Measurements from ENCODE around the gene CHAC1.
"Not testable (repeated sequence)": the region's sequence is repeated elsewhere in the genome, so short reads cannot be mapped to it uniquely, and the experiment has no call there.

Gene CHAC1

DNA sequence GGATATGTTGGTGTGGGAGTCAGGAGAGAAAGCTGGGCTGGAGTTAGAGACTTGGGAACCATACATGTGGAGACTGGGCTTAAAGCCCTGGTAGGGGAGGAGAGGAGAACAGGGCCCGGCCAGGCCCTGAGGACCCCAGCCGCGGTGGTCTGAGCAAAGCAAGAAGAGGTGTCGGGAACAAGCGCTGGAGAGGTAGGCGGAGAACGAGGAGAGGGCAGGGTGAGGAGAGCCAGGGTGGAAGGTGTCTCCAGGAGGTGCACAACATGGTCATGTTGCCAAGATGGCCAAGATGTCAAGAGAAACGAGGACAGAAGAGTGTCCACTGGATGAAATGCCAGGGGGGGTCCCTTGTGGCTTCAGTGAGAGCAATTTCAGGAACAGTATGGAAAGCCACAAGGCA, 5.5 kb downstream of the CHAC1 start:
- TF ChIP-seq, protein P1, sequence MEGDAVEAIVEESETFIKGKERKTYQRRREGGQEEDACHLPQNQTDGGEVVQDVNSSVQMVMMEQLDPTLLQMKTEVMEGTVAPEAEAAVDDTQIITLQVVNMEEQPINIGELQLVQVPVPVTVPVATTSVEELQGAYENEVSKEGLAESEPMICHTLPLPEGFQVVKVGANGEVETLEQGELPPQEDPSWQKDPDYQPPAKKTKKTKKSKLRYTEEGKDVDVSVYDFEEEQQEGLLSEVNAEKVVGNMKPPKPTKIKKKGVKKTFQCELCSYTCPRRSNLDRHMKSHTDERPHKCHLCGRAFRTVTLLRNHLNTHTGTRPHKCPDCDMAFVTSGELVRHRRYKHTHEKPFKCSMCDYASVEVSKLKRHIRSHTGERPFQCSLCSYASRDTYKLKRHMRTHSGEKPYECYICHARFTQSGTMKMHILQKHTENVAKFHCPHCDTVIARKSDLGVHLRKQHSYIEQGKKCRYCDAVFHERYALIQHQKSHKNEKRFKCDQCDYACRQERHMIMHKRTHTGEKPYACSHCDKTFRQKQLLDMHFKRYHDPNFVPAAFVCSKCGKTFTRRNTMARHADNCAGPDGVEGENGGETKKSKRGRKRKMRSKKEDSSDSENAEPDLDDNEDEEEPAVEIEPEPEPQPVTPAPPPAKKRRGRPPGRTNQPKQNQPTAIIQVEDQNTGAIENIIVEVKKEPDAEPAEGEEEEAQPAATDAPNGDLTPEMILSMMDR (IDR thresholded peaks at IDR 0.05; ENCODE audit: control extremely low read depth, extremely low read depth, low read depth, missing control alignments), result no peak
- POLR2A ChIA-PET, result no interaction called here
- CTCF ChIA-PET, result interaction anchor here (1.5 kb wide), 1 partner anchor 16 kb away, joined by 5 read pairs; no protein-coding TSS in a partner anchor
- DNase-seq (ENCODE audit: extremely low spot score), result no peak

DNA sequence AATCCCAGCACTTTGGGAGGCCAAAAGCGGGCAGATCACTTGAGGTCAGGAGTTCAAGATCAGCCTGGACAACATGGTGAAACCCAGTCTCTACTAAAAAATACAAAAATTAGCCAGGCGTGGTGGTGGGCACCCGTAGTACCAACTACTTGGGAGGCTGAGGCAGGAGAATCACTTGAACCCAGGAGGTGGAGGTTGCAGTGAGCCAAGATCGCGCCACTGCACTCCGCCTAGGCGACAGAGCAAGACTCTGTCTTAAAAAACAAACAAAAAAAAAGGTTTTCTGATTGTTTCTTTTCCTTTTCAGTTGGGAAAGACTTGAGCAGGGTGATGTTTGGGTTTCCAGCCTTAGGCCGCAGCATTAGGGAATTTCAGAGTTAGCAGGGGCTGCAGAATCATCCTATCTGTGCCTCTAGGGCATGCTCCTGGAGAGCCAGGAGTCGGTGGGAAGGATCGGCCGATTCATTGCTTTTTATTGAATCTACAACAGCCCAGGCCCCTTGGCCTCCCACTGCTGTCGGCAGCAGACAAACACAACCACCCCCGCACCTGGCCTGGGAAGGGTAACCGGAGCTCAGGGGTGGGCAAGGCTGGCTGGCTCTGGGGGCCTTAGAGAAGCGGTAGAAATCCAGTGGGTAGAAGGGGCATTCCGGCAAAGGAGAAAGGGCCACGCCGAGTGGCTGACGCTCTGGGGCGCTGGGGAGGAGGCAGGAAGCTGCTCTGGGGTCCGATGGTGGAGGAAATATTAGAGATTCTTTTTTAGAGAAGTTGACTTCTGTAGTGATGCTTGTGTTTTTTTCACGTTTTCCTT, 6.3 kb downstream of the CHAC1 start:
- POLR2A ChIA-PET, result no interaction called here
- TF ChIP-seq, protein P1 (IDR thresholded peaks at IDR 0.05; ENCODE audit: control extremely low read depth, extremely low read depth, low read depth, missing control alignments), result no peak
- no peak for DNase-seq (ENCODE audit: extremely low spot score)
- CTCF ChIA-PET, result interaction anchor here (4.7 kb wide), 1 partner anchor 18 kb away, joined by 31 read pairs; no protein-coding TSS in a partner anchor

GRCh38 chr15:40960151-40960885, 7.0 kb downstream of the CHAC1 start:
- no peak for DNase-seq (ENCODE audit: extremely low spot score)
- ChIA-PET POLR2A (no interaction called here), CTCF (interaction anchor here (4.7 kb wide), 1 partner anchor 19 kb away, joined by 31 read pairs; no protein-coding TSS in a partner anchor)
- TF ChIP-seq, protein P1 (IDR thresholded peaks at IDR 0.05; ENCODE audit: control extremely low read depth, extremely low read depth, low read depth, missing control alignments), result no peak

- no peak for DNase-seq (ENCODE audit: extremely low spot score)
- ChIA-PET CTCF (interaction anchor here (4.7 kb wide), 1 partner anchor 20 kb away, joined by 31 read pairs; no protein-coding TSS in a partner anchor), POLR2A (no interaction called here)
- TF ChIP-seq, protein P1 (IDR thresholded peaks at IDR 0.05; ENCODE audit: control extremely low read depth, extremely low read depth, low read depth, missing control alignments), result no peak
Observed at GRCh38 chr15:40960925-40961324, 7.7 kb downstream of the CHAC1 start.

GRCh38 chr15:40961740-40962139, 8.5 kb downstream of the CHAC1 start:
- CTCF ChIA-PET, result interaction anchor here (0.7 to 4.7 kb wide), 6 partner anchors 10 to 66 kb away, joined by 3 to 31 read pairs (median 3); no protein-coding TSS in a partner anchor
- POLR2A ChIA-PET, result interaction anchor here (1.1 kb wide), 1 partner anchor 9 kb away, joined by 3 read pairs; the partner anchor contains the start of gene CHAC1

DNA sequence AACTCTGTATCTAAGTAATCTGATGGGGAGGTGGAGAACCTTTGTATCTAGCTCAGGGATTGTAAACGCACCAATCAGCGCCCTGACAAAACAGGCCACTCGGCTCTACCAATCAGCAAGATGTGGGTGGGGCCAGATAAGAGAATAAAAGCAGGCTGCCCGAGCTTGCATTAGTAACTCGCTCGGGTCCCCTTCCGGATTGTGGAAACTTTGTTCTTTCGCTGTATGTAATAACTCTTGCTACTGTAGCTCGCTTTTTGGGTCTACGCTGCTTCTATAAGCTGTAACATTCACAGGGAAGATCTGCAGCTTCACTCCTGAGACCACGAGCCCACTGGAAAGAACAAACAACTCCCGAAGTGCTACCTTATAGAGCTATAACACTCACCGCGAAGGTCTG, 9.0 kb downstream of the CHAC1 start:
- DNase-seq (ENCODE audit: extremely low spot score), result not testable (repeated sequence)
- POLR2A ChIA-PET, result interaction anchor here (1.1 kb wide), 1 partner anchor 9 kb away, joined by 3 read pairs; the partner anchor contains the start of gene CHAC1
- CTCF ChIA-PET, result interaction anchor here (0.7 to 4.7 kb wide), 8 partner anchors 8 to 189 kb away, joined by 3 to 31 read pairs (median 3); no protein-coding TSS in a partner anchor

More at GRCh38 chr15:40961740-40962139, 8.5 kb downstream of the CHAC1 start:
- DNase-seq (ENCODE audit: extremely low spot score), result not testable (repeated sequence)

DNA sequence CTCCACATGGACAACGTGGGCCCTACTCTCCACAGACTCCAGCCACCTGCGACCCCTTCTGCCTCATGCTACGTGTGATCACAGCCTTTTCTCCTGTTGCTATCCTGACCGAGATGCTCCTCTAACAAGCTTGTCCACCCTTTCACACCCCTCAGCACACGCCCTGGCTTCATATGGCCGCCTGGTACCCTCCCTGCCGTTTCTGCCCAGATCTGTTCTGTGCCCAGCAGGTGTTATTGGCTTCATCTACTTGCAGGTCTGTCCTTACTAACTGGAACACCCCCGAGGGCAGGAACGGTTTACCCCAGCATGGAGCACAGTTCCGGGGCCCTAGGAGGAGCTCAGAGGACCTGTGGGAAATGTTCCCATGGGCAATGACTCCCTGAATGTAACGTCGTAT, 9.9 kb downstream of the CHAC1 start:
- CTCF ChIA-PET, result interaction anchor here (0.8 to 4.7 kb wide), 10 partner anchors 10 to 188 kb away, joined by 3 to 31 read pairs (median 3); partner anchors contain the start of genes CHAC1 and VPS18
- no peak for DNase-seq (ENCODE audit: extremely low spot score)
- TF ChIP-seq, protein P1 (IDR thresholded peaks at IDR 0.05; ENCODE audit: control extremely low read depth, extremely low read depth, low read depth, missing control alignments), result no peak
- POLR2A ChIA-PET, result interaction anchor here (1.5 kb wide), 1 partner anchor 10 kb away, joined by 14 read pairs; the partner anchor contains the start of gene CHAC1
